Retinal pigment epithelial cell (primary cell): ENCODE measurements around the gene CXCL9.

Experiments used
- DNase-seq: peaks from one replicate; pipeline ENCODE4 v3.0.0-alpha.2; 2010; ENCODE audit warnings: low read depth
- H3K4me3 ChIP-seq: 2 replicates; pipeline ENCODE4 v1.5.1; 2011; ENCODE audit warnings: mild to moderate bottlenecking, low read length, control low read depth, moderate library complexity
- CTCF ChIP-seq: conservative IDR thresholded peaks from 2 replicates; pipeline ENCODE4 v1.5.1; 2011; ENCODE audit warnings: low read depth, low read length, control low read depth, inconsistent platforms

Gene CXCL9

GRCh38 chr4:76011018-76011670 lies 3.8 kb upstream of the CXCL9 start:
- TF ChIP-seq CTCF = no peak
- DNase-seq = no peak
- no peak overlapping the region for H3K4me3 ChIP-seq

GRCh38 chr4:76010576-76010975 lies 3.3 kb upstream of the CXCL9 start:
- DNase-seq = no peak
- no peak overlapping the region for H3K4me3 ChIP-seq
- TF ChIP-seq CTCF = no peak

- no peak for TF ChIP-seq CTCF
- DNase-seq = no peak
- no peak overlapping the region for H3K4me3 ChIP-seq
Observed at GRCh38 chr4:76009311-76009710, 2.0 kb upstream of the CXCL9 start.

GRCh38 chr4:76003620-76004019 lies 3.7 kb downstream of the CXCL9 start:
- no peak overlapping the region for H3K4me3 ChIP-seq
- no peak for DNase-seq
- TF ChIP-seq CTCF = no peak

- H3K4me3 ChIP-seq = no peak overlapping the region
- DNase-seq = no peak
- no peak for TF ChIP-seq CTCF
Observed at GRCh38 chr4:76003035-76003434, 4.3 kb downstream of the CXCL9 start.

- no peak for TF ChIP-seq CTCF
- H3K4me3 ChIP-seq = no peak overlapping the region
- DNase-seq = no peak
Observed at GRCh38 chr4:76002176-76002575, 5.1 kb downstream of the CXCL9 start.

GRCh38 chr4:76001700-76002099 lies 5.6 kb downstream of the CXCL9 start:
- no peak overlapping the region for H3K4me3 ChIP-seq
- no peak for TF ChIP-seq CTCF
- no peak for DNase-seq
